ENCODE measurements around the gene PNPLA2. TPM values are rescaled to one million over a fixed set of nuclear protein-coding genes. Genes with fewer than 3 reads are reported as not detected.
A peak's percentile ranks its signal among the peaks of the same experiment; 100 is the strongest.

Gene PNPLA2
- polyA plus RNA-seq, 3 donors from 2014 or later = 10.9 to 42.3 (median 23.4) TPM

GRCh38 chr11:848380-848931, 29.7 kb downstream of the PNPLA2 start:
- Mint-ChIP-seq H3K9me3 (peaks cover 0 to 1% (median 0%) of the 10 kb centered on the region in 6 donors), H3K4me3 (peak overlapping the region in 4 of 5 donors; percentile 10 to 52 (median 44)), H3K4me1 (peaks cover 4 to 11% of the 10 kb centered on the region in 2 donors), H3K27ac (no peak overlapping the region), H3K36me3 (no peaks in the 10 kb centered on the region), H3K27me3 (ENCODE audit: low read depth in 3 of 3) (peaks cover 0 to 9% (median 6%) of the 10 kb centered on the region in 3 donors)
- DNase-seq = peak; percentile 66 to 69 (median 67)

- H3K9me3 Mint-ChIP-seq = peaks cover 0 to 1% (median 0%) of the 10 kb centered on the region in 6 donors
- DNase-seq = no peak
- H3K36me3 Mint-ChIP-seq = no peaks in the 10 kb centered on the region
- H3K4me1 Mint-ChIP-seq = peaks cover 0 to 5% of the 10 kb centered on the region in 2 donors
- H3K27ac Mint-ChIP-seq = no peak overlapping the region
- H3K4me3 Mint-ChIP-seq = peak overlapping the region; percentile 42 to 74 (median 54)
- peaks cover 0 to 3% (median 0%) of the 10 kb centered on the region in 3 donors for H3K27me3 Mint-ChIP-seq (ENCODE audit: low read depth in 3 of 3)
Observed at GRCh38 chr11:849104-849824, 30.6 kb downstream of the PNPLA2 start.

DNA sequence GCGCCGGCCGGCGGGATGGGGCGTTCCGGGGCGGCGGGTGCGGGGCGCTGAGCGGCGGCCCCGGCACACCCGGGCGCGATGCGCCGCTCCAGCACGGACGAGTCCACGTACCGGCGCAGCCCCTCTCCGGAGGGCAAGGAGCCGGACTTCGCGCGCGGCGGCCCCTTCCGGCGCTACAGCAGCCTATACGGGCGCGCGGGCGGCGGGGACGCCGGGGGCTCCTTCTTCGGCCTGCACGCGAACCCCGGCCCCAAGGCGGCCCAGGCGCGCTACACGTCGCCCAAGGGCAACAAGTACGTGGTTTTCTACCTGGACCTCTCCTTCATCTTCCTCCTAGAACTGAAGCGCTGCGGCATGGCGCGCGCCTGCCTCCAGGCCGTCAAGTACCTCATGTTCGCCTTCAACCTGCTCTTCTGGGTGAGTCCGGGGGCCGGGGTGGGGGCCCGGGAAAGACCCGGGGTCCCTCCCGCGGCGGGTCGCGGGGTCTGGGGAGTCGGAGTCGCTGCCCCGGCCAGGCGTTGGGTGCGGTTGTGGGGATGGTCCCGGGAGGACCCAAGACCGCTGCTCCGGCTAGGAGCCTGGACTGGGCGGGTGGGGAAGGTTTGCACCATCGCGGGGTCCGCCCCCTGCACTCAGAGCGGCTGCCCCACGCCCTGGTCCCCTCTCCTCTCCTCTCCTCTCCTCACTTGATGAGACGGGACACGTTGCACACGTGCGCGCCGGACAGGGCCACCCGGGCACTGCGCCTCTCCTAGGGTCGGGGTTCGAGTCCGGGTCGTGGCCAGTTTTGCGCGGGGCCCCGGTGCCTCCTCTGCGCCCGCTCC, 31.4 kb downstream of the PNPLA2 start:
- Mint-ChIP-seq H3K27me3 (ENCODE audit: low read depth in 3 of 3) (peaks cover 0 to 2% (median 0%) of the 10 kb centered on the region in 3 donors), H3K36me3 (no peaks in the 10 kb centered on the region), H3K4me3 (peak overlapping the region; percentile 27 to 67 (median 64)), H3K9me3 (peaks cover 0 to 1% (median 0%) of the 10 kb centered on the region in 6 donors), H3K4me1 (peaks cover 0 to 5% of the 10 kb centered on the region in 2 donors), H3K27ac (no peak overlapping the region)
- DNase-seq = no peak

- no peak for DNase-seq
- Mint-ChIP-seq H3K27me3 (ENCODE audit: low read depth in 3 of 3) (peaks cover 0 to 2% (median 0%) of the 10 kb centered on the region in 3 donors), H3K36me3 (no peaks in the 10 kb centered on the region)
Observed at GRCh38 chr11:850775-851763, 32.4 kb downstream of the PNPLA2 start.

GRCh38 chr11:852762-853161, 34.0 kb downstream of the PNPLA2 start:
- Mint-ChIP-seq H3K36me3 (no peaks in the 10 kb centered on the region), H3K27ac (no peak overlapping the region), H3K4me1 (peaks cover 10 to 19% of the 10 kb centered on the region in 2 donors), H3K27me3 (ENCODE audit: low read depth in 3 of 3) (peaks cover 3 to 6% (median 4%) of the 10 kb centered on the region in 3 donors), H3K4me3 (no peak overlapping the region), H3K9me3 (peaks cover 0 to 1% (median 0%) of the 10 kb centered on the region in 6 donors)
- DNase-seq = no peak

More at GRCh38 chr11:850775-851763, 32.4 kb downstream of the PNPLA2 start:
- H3K4me1 Mint-ChIP-seq = peaks cover 0 to 5% of the 10 kb centered on the region in 2 donors
- H3K9me3 Mint-ChIP-seq = peaks cover 0 to 1% (median 0%) of the 10 kb centered on the region in 6 donors
- H3K27ac Mint-ChIP-seq = no peak overlapping the region
- peak overlapping the region; percentile 26 to 54 (median 44) for H3K4me3 Mint-ChIP-seq

DNA sequence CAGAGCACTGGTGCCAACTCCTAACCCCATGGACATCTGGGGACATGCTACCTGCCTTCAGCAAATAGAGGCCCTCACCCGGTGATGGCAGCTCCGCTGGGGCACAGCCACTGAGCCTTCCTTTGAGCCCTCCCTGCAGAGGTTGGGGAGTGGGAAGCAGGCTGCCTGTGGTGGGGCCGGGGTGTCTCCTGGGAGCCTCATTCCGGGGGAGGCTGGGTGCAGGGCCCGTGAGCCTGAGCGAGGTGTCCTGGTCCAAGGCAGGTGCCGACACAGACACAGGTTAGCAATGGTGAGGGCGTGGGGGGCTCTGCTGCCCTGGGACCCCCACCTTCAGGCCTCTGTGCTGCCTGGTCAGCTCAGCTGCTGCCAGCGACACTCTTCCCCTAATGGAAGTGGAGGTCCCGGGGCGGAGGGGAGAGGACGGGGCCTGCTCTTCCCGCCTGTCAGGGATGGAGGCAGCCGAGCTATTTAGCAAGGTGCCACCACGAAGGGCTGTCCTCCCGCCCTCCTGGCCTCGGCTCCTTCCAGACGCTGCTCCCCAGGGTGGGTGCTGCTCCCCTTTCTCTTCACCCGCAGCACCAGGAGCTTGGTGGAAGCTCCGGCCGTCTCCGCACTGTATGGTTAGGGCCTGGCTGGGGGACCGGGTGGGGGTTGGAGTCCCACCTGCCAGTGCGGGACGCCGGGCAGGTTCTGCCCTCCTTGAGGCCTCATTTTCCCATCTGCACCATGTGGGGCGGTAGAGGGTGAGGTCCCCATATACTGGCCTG, 35.2 kb downstream of the PNPLA2 start:
- DNase-seq = no peak
- no peak overlapping the region for H3K4me3 Mint-ChIP-seq

DNA sequence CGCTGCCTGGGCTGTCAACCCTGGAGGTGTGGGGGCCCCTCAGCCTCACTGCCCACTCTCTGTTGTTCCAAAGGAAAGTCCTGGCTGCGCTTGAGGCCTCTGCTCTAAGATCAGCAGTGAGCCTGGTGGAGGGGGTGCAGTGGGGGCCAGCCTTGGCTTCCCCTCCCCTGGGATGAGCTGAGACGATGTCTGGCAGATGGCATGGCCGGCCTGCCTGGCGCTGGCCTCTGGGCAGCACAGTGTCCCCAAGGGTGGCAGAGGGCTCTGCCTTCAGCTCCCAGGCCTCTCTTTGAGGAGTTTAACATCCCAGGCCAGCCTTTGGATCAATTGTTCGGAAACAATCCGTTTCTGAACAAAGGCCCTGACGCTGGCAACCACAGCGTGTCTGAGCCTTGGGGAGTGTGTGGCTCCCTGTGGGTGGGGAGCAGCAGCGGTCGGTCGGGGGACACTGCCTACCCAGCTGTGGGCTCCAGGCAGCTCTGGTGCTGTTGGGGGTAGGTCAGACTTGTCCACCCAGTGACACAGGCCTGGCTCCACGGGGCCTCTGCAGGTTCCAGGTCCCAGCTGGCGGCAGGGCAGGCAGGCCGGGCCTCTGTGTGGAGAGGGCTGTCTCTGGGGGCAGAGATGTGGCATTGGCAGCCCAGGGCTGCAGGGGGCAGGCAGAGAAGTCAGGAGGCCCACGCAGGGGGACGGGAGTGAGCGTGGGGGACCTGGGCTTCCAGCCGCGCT, 36.1 kb downstream of the PNPLA2 start:
- no peaks in the 10 kb centered on the region for H3K36me3 Mint-ChIP-seq
- H3K27me3 Mint-ChIP-seq (ENCODE audit: low read depth in 3 of 3) = peaks cover 3 to 6% (median 4%) of the 10 kb centered on the region in 3 donors
- peaks cover 0 to 1% (median 0%) of the 10 kb centered on the region in 6 donors for H3K9me3 Mint-ChIP-seq
- H3K4me3 Mint-ChIP-seq = no peak overlapping the region
- H3K4me1 Mint-ChIP-seq = peaks cover 10 to 14% of the 10 kb centered on the region in 2 donors
- no peak overlapping the region for H3K27ac Mint-ChIP-seq
- no peak for DNase-seq

More for the DNA sequence above, 35.2 kb downstream of the PNPLA2 start:
- H3K9me3 Mint-ChIP-seq = peaks cover 0 to 1% (median 0%) of the 10 kb centered on the region in 6 donors
- H3K36me3 Mint-ChIP-seq = no peaks in the 10 kb centered on the region
- peaks cover 3 to 6% (median 4%) of the 10 kb centered on the region in 3 donors for H3K27me3 Mint-ChIP-seq (ENCODE audit: low read depth in 3 of 3)
- no peak overlapping the region for H3K27ac Mint-ChIP-seq
- H3K4me1 Mint-ChIP-seq = peaks cover 10 to 14% of the 10 kb centered on the region in 2 donors

- Mint-ChIP-seq H3K4me3 (no peak overlapping the region), H3K36me3 (no peaks in the 10 kb centered on the region), H3K4me1 (peaks cover 10 to 14% of the 10 kb centered on the region in 2 donors), H3K9me3 (peaks cover 0 to 1% (median 0%) of the 10 kb centered on the region in 6 donors), H3K27ac (peak overlapping the region in 1 of 6 donors; percentile 4), H3K27me3 (ENCODE audit: low read depth in 3 of 3) (peaks cover 3 to 6% (median 4%) of the 10 kb centered on the region in 3 donors)
- DNase-seq = no peak
Observed at GRCh38 chr11:855330-855674, 36.6 kb downstream of the PNPLA2 start.

DNA sequence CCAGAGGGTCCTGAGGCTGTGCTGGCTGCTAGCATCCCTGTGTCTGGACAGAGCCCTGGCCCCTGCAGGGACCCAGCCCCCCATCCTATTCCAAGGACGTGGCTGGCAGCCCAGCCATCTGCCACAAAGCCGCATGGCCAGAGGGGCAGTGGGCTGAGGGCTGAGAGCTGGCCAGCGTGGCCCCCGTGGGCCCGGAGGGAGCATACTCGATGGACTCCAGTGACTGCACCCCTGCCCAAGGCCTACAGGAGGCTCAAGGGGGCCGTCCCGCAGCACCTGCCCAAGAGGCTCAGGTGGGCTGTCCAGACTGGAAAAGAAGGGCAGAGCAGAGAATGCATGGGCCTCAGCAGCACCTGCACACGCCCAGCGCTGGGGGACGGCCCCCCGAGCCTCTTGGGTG, 37.1 kb downstream of the PNPLA2 start:
- peaks cover 10 to 14% of the 10 kb centered on the region in 2 donors for H3K4me1 Mint-ChIP-seq
- no peak for DNase-seq
- H3K27ac Mint-ChIP-seq = peak overlapping the region in 1 of 6 donors; percentile 81
- no peak overlapping the region for H3K4me3 Mint-ChIP-seq
- H3K27me3 Mint-ChIP-seq (ENCODE audit: low read depth in 3 of 3) = peaks cover 3 to 6% (median 4%) of the 10 kb centered on the region in 3 donors
- H3K36me3 Mint-ChIP-seq = no peaks in the 10 kb centered on the region
- peaks cover 0 to 1% (median 0%) of the 10 kb centered on the region in 6 donors for H3K9me3 Mint-ChIP-seq

DNA sequence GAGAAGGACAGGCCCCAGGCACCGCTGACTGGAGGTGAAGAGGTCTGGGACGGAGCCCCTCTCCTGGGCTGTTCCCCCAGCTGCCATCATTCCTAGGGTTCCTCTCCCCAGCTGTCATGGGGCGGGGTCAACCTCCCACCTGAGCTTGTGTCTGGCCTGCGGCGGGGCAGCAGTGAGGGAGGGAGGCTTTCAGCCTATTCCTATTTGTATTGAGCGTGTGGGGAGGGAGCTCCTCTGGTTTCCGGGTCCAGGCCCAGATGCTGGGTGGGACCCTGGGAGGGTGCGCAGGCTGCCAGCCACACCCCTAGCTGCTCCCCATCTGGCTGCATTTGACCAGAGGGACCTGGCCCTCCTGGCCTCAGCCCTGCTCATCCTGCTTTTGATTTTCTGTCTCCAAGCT, 37.7 kb downstream of the PNPLA2 start:
- H3K4me3 Mint-ChIP-seq = no peak overlapping the region
- DNase-seq = no peak
- H3K36me3 Mint-ChIP-seq = no peaks in the 10 kb centered on the region
- H3K9me3 Mint-ChIP-seq = peaks cover 0 to 1% (median 0%) of the 10 kb centered on the region in 6 donors
- peaks cover 10 to 14% of the 10 kb centered on the region in 2 donors for H3K4me1 Mint-ChIP-seq
- H3K27ac Mint-ChIP-seq = peak overlapping the region in 5 of 6 donors; percentile 77 to 89 (median 84)
- peaks cover 3 to 6% (median 4%) of the 10 kb centered on the region in 3 donors for H3K27me3 Mint-ChIP-seq (ENCODE audit: low read depth in 3 of 3)

DNA sequence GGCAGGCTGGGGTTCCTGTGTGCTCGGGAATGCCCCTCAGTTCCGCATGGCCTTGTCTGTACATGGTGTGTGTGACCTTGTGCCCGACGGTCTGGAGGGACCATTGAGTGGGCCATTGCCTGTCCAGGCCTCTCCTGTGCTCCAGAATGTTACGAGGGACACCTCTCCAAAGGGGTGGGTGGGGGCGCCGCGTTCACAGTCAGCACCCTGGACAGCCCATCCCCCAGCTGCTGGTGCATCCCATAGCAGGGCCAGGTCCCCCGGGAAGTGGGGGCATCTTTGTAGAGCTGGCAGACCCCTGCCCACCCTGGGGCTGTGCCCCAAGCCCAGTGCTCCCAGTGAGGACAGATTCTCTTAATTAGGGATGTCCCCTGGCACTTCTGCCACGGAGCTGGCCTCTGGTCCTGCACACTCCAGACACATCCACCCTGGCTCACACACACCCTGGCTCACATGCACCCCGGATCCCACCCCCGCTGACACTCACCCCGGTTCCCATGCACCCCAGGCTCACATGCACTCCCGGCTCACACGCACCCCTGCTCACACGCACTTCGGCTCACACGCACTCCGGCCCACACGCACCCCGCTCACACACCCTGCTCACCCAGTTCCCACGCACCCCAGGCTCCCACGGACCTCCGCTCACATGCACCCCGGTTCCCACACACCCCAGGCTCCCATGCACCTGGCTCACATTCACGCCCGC, 39.5 kb downstream of the PNPLA2 start:
- Mint-ChIP-seq H3K27me3 (ENCODE audit: low read depth in 3 of 3) (peaks cover 3 to 4% (median 4%) of the 10 kb centered on the region in 3 donors), H3K27ac (no peak overlapping the region), H3K4me3 (no peak overlapping the region), H3K4me1 (peaks cover 10 to 14% of the 10 kb centered on the region in 2 donors), H3K36me3 (no peaks in the 10 kb centered on the region), H3K9me3 (no peaks in the 10 kb centered on the region)
- DNase-seq = no peak

All from immature natural killer cell (primary cell).